WERI-Rb-1 (cell line): ENCODE data around the gene MEX3C.

Experiments
- DNase-seq: peaks from one replicate; pipeline ENCODE4 v3.0.0-alpha.2; 2020
- H3K27ac ChIP-seq: fragments of 250-450 bp; sonication (Bioruptor Pico); 2 replicates; pipeline ENCODE4 v1.5.1; 2020; ENCODE audit warnings: mild to moderate bottlenecking, moderate library complexity
- H3K27me3 ChIP-seq: fragments of 250-450 bp; sonication (Bioruptor Pico); 2 replicates; pipeline ENCODE4 v1.5.1; 2021; ENCODE audit warnings: mild to moderate bottlenecking, low read depth, moderate library complexity; ENCODE audit not compliant: insufficient read depth, severe bottlenecking
- H3K36me3 ChIP-seq: fragments of 250-450 bp; sonication (Bioruptor Pico); 2 replicates; pipeline ENCODE4 v1.5.1; 2020; ENCODE audit warnings: mild to moderate bottlenecking, moderate library complexity
- H3K4me3 ChIP-seq: 2 replicates; pipeline ENCODE4 v1.5.1; 2011; ENCODE audit warnings: low read depth, mild to moderate bottlenecking, control low read depth, low read length
- H3K9me3 ChIP-seq: fragments of 250-450 bp; sonication (Bioruptor Pico); 2 replicates; pipeline ENCODE4 v1.5.1; 2021; ENCODE audit warnings: mild to moderate bottlenecking, moderate library complexity; ENCODE audit not compliant: severe bottlenecking
- CTCF ChIP-seq: IDR thresholded peaks from 2 replicates; pipeline ENCODE4 v1.5.1; 2011; ENCODE audit warnings: low read depth, mild to moderate bottlenecking, control low read depth, inconsistent platforms, low read length

MEX3C gene

GRCh38 chr18:51196811-51197660 lies 445 bp downstream of the MEX3C start:
- Histone ChIP-seq H3K36me3 (peaks cover 36% of the 10 kb centered on the region), H3K9me3 (no peaks in the 10 kb centered on the region), H3K4me3 (peak overlapping the region; percentile 100), H3K27me3 (no peaks in the 10 kb centered on the region), H3K27ac (peak overlapping the region; percentile 93)
- peak; percentile 60 for DNase-seq
- no peak for TF ChIP-seq CTCF

DNA sequence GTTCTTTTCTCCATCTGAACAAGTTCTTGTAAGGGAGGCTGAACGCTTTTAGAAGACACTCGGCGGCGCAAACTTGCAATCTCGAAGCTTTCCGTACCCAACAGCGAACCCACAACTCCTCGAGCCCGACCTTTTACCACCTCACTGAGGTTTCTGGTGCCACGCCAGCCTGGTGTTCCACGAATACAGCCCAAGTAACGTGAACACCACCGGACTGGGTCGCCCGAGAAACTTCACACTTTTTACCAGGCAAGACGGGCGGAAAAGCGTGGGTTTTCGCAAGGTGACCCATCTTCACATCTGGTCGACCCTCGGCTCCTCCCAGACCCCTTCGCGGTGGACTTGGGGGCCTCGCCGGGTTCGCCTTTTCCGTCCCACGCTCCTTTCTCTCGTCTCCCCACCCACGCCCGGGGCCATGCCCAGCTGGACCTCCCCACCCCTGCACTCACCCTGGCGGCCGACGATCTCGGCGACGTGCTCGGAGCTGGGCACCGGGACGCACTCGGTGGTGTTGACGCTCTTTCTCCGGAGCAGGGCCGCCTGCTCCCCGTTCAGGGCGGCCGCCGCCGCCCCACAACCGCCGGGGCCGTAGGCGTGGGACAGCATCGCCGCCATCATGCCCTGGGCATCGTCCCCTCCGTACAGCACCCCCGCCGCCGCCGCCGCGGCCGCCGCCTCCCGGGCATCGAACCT lies 1.2 kb downstream of the MEX3C start:
- no peaks in the 10 kb centered on the region for H3K27me3 ChIP-seq
- H3K27ac ChIP-seq = peak overlapping the region; percentile 83
- TF ChIP-seq CTCF = no peak
- DNase-seq = peak; percentile 33
- peak overlapping the region; percentile 100 for H3K4me3 ChIP-seq
- H3K9me3 ChIP-seq = no peaks in the 10 kb centered on the region
- H3K36me3 ChIP-seq = peaks cover 41% of the 10 kb centered on the region

GRCh38 chr18:51195451-51196117 lies 1.9 kb downstream of the MEX3C start:
- H3K27ac ChIP-seq = peak overlapping the region; percentile 83
- DNase-seq = peak; percentile 49
- no peaks in the 10 kb centered on the region for H3K27me3 ChIP-seq
- peak overlapping the region; percentile 100 for H3K4me3 ChIP-seq
- H3K9me3 ChIP-seq = no peaks in the 10 kb centered on the region
- peaks cover 46% of the 10 kb centered on the region for H3K36me3 ChIP-seq
- no peak for TF ChIP-seq CTCF

GRCh38 chr18:51195086-51195450 lies 2.4 kb downstream of the MEX3C start:
- peak overlapping the region; percentile 100 for H3K4me3 ChIP-seq
- peak overlapping the region; percentile 83 for H3K27ac ChIP-seq
- no peak for TF ChIP-seq CTCF
- no peaks in the 10 kb centered on the region for H3K9me3 ChIP-seq
- H3K27me3 ChIP-seq = no peaks in the 10 kb centered on the region
- no peak for DNase-seq
- H3K36me3 ChIP-seq = peaks cover 51% of the 10 kb centered on the region

- Histone ChIP-seq H3K4me3 (peak overlapping the region; percentile 100), H3K36me3 (peaks cover 53% of the 10 kb centered on the region), H3K27me3 (no peaks in the 10 kb centered on the region), H3K9me3 (no peaks in the 10 kb centered on the region), H3K27ac (no peak overlapping the region)
- no peak for TF ChIP-seq CTCF
- DNase-seq = no peak
These were observed 2.9 kb downstream of the MEX3C start for GRCh38 chr18:51194604-51195003.
